SU-DHL-6 (cell line): Measurements from ENCODE around the gene CHRNB4.

ENCODE experiments used
- EZH2phosphoT487 ChIP-seq: fragments of 200-600 bp; sonication (generic), shearing (Covaris generic); conservative IDR thresholded peaks from 2 replicates; pipeline ENCODE4 v1.6.1; 2018; ENCODE audit warnings: mild to moderate bottlenecking, antibody characterized with exemption, low read length, moderate library complexity, mixed read lengths
- TF ChIP-seq, protein P1 (sequence below): fragments of 200-600 bp; sonication (generic); IDR thresholded peaks from one replicate; pipeline ENCODE4 v1.5.1; 2017; ENCODE audit warnings: antibody characterized with exemption, mild to moderate bottlenecking, low read length, moderate library complexity; ENCODE audit not compliant: insufficient read depth, poor library complexity, severe bottlenecking

DNA sequence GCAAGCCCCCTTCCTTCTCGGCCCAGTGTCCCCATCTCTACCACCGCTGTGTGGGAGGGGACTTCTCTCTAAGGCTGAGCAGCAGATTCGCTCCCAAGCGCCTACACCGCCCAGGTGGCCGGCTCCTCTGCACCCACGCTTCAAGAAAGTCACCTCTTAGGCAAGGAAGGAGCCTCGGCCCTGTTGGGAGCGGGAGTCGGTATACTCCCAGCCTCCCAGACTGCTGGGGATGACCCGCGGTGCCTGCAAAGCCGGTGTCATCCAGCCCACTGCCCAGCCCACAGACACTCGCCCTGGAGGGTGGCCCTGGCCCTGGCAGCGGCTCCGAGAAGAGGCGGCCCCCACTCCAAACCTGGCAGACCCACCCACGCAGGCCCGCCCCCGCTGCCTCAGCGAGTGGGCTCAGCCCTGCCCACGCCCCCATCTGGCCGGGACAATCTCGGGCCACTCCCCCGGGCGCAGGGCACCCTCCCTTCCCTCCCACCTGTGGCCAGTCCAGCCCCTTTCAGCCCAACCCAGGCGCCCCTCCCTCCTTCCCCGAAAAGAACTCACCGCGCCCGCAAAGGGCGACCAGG, 396 bp downstream of the CHRNB4 start:
- TF ChIP-seq, protein P1, sequence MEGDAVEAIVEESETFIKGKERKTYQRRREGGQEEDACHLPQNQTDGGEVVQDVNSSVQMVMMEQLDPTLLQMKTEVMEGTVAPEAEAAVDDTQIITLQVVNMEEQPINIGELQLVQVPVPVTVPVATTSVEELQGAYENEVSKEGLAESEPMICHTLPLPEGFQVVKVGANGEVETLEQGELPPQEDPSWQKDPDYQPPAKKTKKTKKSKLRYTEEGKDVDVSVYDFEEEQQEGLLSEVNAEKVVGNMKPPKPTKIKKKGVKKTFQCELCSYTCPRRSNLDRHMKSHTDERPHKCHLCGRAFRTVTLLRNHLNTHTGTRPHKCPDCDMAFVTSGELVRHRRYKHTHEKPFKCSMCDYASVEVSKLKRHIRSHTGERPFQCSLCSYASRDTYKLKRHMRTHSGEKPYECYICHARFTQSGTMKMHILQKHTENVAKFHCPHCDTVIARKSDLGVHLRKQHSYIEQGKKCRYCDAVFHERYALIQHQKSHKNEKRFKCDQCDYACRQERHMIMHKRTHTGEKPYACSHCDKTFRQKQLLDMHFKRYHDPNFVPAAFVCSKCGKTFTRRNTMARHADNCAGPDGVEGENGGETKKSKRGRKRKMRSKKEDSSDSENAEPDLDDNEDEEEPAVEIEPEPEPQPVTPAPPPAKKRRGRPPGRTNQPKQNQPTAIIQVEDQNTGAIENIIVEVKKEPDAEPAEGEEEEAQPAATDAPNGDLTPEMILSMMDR = no peak
- TF ChIP-seq EZH2phosphoT487 = no peak
